Measurements from ENCODE around the gene CACNA1I. TPM values are rescaled to one million over a fixed set of nuclear protein-coding genes. Genes with fewer than 3 reads are reported as not detected.

CACNA1I gene
- total and polyA plus RNA-seq, 2 experiments from 2014 or later: 0.42 to 2.4 TPM

DNA sequence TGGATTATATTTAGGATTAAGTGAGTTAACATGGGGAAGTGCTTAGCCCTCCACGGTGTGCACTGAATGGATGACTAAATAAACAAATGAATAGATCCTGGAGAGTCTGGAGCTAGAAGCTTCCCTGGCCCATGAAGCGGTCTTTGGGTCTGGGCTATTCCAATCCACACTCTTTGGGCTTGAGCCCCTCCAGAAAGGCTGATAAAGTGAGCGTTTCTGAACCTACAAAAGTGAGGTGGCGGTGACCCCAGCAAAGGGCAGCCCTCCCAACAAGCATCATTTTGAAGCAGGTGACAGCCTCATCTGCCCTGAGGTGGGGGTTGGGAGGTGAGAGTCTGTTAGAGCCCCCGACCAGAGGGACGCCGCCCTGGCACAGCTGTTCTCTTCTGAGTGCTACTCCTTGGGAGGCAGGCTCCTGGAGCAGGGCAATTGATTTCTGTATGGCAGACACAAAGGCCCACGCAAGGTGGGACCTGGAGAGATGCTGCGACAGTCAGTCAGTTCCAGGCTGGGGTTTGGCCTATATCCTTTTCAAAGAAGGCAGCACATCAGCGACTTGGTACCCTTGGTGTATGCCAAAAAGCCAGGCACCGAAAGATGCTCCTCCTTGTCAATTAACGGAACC is 157.8 kb downstream of the CACNA1I start:
- H3K9me2 ChIP-seq (ENCODE audit: insufficient read depth): no peaks in the 10 kb centered on the region
- no peak for DNase-seq (ENCODE audit: low spot score)
- H3K27me3 ChIP-seq (ENCODE audit: insufficient read depth): no peaks in the 10 kb centered on the region
- H3K4me2 ChIP-seq: no peak overlapping the region
- H3K27ac Mint-ChIP-seq: no peak overlapping the region
- no peak for TF ChIP-seq STAT1 (IDR thresholded peaks at IDR 0.05; ENCODE audit: unreplicated experiment)
- TF ChIP-seq, protein P1, sequence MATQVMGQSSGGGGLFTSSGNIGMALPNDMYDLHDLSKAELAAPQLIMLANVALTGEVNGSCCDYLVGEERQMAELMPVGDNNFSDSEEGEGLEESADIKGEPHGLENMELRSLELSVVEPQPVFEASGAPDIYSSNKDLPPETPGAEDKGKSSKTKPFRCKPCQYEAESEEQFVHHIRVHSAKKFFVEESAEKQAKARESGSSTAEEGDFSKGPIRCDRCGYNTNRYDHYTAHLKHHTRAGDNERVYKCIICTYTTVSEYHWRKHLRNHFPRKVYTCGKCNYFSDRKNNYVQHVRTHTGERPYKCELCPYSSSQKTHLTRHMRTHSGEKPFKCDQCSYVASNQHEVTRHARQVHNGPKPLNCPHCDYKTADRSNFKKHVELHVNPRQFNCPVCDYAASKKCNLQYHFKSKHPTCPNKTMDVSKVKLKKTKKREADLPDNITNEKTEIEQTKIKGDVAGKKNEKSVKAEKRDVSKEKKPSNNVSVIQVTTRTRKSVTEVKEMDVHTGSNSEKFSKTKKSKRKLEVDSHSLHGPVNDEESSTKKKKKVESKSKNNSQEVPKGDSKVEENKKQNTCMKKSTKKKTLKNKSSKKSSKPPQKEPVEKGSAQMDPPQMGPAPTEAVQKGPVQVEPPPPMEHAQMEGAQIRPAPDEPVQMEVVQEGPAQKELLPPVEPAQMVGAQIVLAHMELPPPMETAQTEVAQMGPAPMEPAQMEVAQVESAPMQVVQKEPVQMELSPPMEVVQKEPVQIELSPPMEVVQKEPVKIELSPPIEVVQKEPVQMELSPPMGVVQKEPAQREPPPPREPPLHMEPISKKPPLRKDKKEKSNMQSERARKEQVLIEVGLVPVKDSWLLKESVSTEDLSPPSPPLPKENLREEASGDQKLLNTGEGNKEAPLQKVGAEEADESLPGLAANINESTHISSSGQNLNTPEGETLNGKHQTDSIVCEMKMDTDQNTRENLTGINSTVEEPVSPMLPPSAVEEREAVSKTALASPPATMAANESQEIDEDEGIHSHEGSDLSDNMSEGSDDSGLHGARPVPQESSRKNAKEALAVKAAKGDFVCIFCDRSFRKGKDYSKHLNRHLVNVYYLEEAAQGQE (IDR thresholded peaks at IDR 0.05; ENCODE audit: unreplicated experiment): no peak
- TF ChIP-seq ZNF331 (CRISPR knock-in tag; IDR thresholded peaks at IDR 0.05; ENCODE audit: low read depth): no peak
- ATAC-seq: no peak
- H3K9me3 Mint-ChIP-seq: no peaks in the 10 kb centered on the region
- no peaks in the 10 kb centered on the region for H3K79me2 ChIP-seq (replicated peaks; ENCODE audit: insufficient read depth)
- H3F3A ChIP-seq (replicated peaks; ENCODE audit: low read depth): no peaks in the 10 kb centered on the region
- no peak overlapping the region for H3K27ac ChIP-seq (ENCODE audit: low read depth)
- no peaks in the 10 kb centered on the region for H3K36me3 ChIP-seq (ENCODE audit: insufficient read depth)
- no peak overlapping the region for H3K4me3 Mint-ChIP-seq
- peaks cover 9% of the 10 kb centered on the region for H3K4me1 Mint-ChIP-seq
- no peaks in the 10 kb centered on the region; the same call in 1 of the 2 replicates for H3K4me1 ChIP-seq (ENCODE audit: insufficient read depth)
- H4K20me1 ChIP-seq (replicated peaks; ENCODE audit: insufficient read depth): no peaks in the 10 kb centered on the region
- no peak overlapping the region for H3K4me3 ChIP-seq
- peaks cover 4% of the 10 kb centered on the region for H3K27me3 Mint-ChIP-seq (ENCODE audit: insufficient read depth, low read depth, poor library complexity)
- no peak overlapping the region for H2AFZ ChIP-seq
- no peaks in the 10 kb centered on the region for H3K36me3 Mint-ChIP-seq (ENCODE audit: low read depth)

DNA sequence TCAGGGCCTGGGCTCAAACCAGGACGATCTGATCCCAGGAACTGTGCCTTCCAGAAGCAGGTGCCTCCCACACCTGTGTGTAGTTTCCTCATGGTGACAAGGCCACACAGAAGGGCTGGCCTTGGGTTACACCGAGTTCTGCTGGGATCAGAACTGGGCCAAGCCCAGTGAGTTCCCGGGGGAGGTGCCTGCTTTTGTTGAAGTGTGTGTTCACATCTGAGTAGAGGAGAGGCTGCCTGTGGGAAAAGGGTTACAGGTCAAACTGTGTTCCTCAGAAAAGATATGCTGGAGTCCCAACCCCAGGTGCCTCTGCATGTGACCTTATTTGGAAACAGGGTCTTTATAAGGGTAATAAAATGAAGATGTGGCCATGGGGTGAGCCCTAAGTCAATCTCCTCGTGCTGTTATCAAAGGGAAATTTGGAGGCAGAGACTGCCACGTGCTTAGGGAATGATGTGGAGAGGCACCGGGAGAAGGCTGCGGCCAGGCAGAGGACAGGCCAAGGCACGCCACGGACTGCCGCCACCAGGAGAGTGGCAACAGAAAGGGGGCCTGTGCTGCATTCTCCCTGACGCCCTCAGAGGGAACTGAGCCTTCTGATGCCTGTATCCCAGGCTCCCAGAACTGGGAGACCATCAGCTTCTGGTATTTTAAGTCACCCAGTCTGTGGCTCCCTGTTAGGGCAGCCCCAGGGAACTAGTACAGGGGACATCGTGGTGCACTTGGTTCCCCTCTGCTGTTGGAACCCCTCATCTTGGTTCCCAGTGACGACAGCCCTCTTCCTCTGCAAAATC is 158.8 kb downstream of the CACNA1I start:
- Histone ChIP-seq H3K79me2 (replicated peaks; ENCODE audit: insufficient read depth) (no peaks in the 10 kb centered on the region), H3K4me2 (no peak overlapping the region), H3K36me3 (ENCODE audit: insufficient read depth) (no peaks in the 10 kb centered on the region), H4K20me1 (replicated peaks; ENCODE audit: insufficient read depth) (no peaks in the 10 kb centered on the region), H3K27ac (ENCODE audit: low read depth) (no peak overlapping the region), H3K27me3 (ENCODE audit: insufficient read depth) (no peaks in the 10 kb centered on the region), H3F3A (replicated peaks; ENCODE audit: low read depth) (no peaks in the 10 kb centered on the region), H3K4me1 (ENCODE audit: insufficient read depth) (no peaks in the 10 kb centered on the region; the same call in 1 of the 2 replicates), H3K9me2 (ENCODE audit: insufficient read depth) (no peaks in the 10 kb centered on the region), H2AFZ (peak overlapping the region; percentile 32; the same call in 1 of the 2 replicates), H3K4me3 (no peak overlapping the region)
- H3K4me1 Mint-ChIP-seq: peaks cover 9% of the 10 kb centered on the region
- DNase-seq (ENCODE audit: low spot score) (no peak), ATAC-seq (no peak)
- H3K36me3 Mint-ChIP-seq (ENCODE audit: low read depth): no peaks in the 10 kb centered on the region
- TF ChIP-seq JUNB (IDR thresholded peaks at IDR 0.05; ENCODE audit: unreplicated experiment) (no peak), NANOG (IDR thresholded peaks at IDR 0.05; ENCODE audit: borderline replicate concordance) (no peak), STAT1 (IDR thresholded peaks at IDR 0.05; ENCODE audit: unreplicated experiment) (no peak), EZH2phosphoT487 (IDR thresholded peaks at IDR 0.05; ENCODE audit: unreplicated experiment) (no peak), EZH2 (IDR thresholded peaks at IDR 0.05; ENCODE audit: low read depth, unreplicated experiment) (no peak)
- TF ChIP-seq, protein P1 (IDR thresholded peaks at IDR 0.05; ENCODE audit: unreplicated experiment): no peak
- TF ChIP-seq, protein P2, sequence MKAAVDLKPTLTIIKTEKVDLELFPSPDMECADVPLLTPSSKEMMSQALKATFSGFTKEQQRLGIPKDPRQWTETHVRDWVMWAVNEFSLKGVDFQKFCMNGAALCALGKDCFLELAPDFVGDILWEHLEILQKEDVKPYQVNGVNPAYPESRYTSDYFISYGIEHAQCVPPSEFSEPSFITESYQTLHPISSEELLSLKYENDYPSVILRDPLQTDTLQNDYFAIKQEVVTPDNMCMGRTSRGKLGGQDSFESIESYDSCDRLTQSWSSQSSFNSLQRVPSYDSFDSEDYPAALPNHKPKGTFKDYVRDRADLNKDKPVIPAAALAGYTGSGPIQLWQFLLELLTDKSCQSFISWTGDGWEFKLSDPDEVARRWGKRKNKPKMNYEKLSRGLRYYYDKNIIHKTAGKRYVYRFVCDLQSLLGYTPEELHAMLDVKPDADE (IDR thresholded peaks at IDR 0.05): no peak
- H3K27me3 Mint-ChIP-seq (ENCODE audit: insufficient read depth, low read depth, poor library complexity): peaks cover 2% of the 10 kb centered on the region
- H3K27ac Mint-ChIP-seq: no peak overlapping the region
- H3K4me3 Mint-ChIP-seq: no peak overlapping the region
- H3K9me3 Mint-ChIP-seq: no peaks in the 10 kb centered on the region

All from GM23338 (cell line).